Measurements from ENCODE around the gene ZNF300. TPM values are rescaled to one million over a fixed set of nuclear protein-coding genes. Genes with fewer than 3 reads are reported as not detected.

ZNF300 gene
- 1 to 10 TPM; 1.4 to 4.8 (median 3.2) TPM for total RNA-seq

GRCh38 chr5:150904479-150905311, at the start of gene ZNF300:
ZNF300 (minus strand) TSS chr5:150904980; CDS start chr5:150903155, 1,825 bp downstream.
- intact Hi-C loops (cut with DNase I; ENCODE audit: low total_unique reads), result no loop called here
- H3K27ac ChIP-seq, result peak within 1 kb of the TSS; percentile 11 to 68 (median 58)
- peaks cover 0 to 25% (median 12%) of the 10 kb centered on the region in 4 donors for H3K36me3 ChIP-seq
- peaks cover 0 to 5% (median 0%) of the 10 kb centered on the region in 4 donors for H3K4me1 ChIP-seq
- H3K27me3 ChIP-seq, result no peaks in the 10 kb centered on the region
- in situ Hi-C loops (cut with MboI; ENCODE audit: low pct_ligation_motif_present in 1 of 4, low pct_unique_long_range_greater_than_20kb in 1 of 4, low sequenced_read_pairs in 3 of 4), result no loop called here
- TF ChIP-seq EP300 (IDR thresholded peaks at IDR 0.05; ENCODE audit: low read depth) (no peak), POLR2A (IDR thresholded peaks at IDR 0.05) (peak; percentile 16), CTCF (IDR thresholded peaks at IDR 0.05) (no peak), POLR2AphosphoS5 (IDR thresholded peaks at IDR 0.05) (peak in 2 of 3 donors; percentile 27 to 30)
- H3K9me3 ChIP-seq, result peaks cover 40 to 58% of the 10 kb centered on the region in 2 donors
- peak; percentile 79 for DNase-seq
- 20 to 28% methylated on average over 8 to 36 of the region's 36 CpGs for WGBS, 2 donors (ENCODE audit: low coverage in 1 of 2)
- peak within 1 kb of the TSS; percentile 31 to 52 (median 40) for H3K4me3 ChIP-seq

- Histone ChIP-seq H3K9me3 (peaks cover 43 to 58% of the 10 kb centered on the region in 2 donors), H3K36me3 (no peaks in the 10 kb centered on the region), H3K4me1 (no peaks in the 10 kb centered on the region), H3K27ac (no peak overlapping the region), H3K27me3 (no peaks in the 10 kb centered on the region), H3K4me3 (no peak overlapping the region)
- DNase-seq, result no peak
- 51 to 67% methylated on average over 2 of the region's 2 CpGs for WGBS, 2 donors (ENCODE audit: low coverage in 1 of 2)
- in situ Hi-C loops (cut with MboI; ENCODE audit: low pct_ligation_motif_present in 1 of 4, low pct_unique_long_range_greater_than_20kb in 1 of 4, low sequenced_read_pairs in 3 of 4) (no loop called here), intact Hi-C loops (cut with DNase I; ENCODE audit: low total_unique reads) (loop anchor here (1.0 kb wide), 1 partner anchor 49 kb away; no protein-coding TSS in a partner anchor)
- TF ChIP-seq CTCF (IDR thresholded peaks at IDR 0.05) (no peak), POLR2A (IDR thresholded peaks at IDR 0.05) (no peak), EP300 (IDR thresholded peaks at IDR 0.05; ENCODE audit: low read depth) (no peak), POLR2AphosphoS5 (IDR thresholded peaks at IDR 0.05) (no peak)
These were observed 43.8 kb upstream of the ZNF300 start for GRCh38 chr5:150948539-150948938.

GRCh38 chr5:150946351-150946905, 41.6 kb upstream of the ZNF300 start:
- 44 to 94% methylated on average over 3 to 34 of the region's 34 CpGs for WGBS, 2 donors (ENCODE audit: low coverage in 1 of 2)

More at GRCh38 chr5:150946351-150946905, 41.6 kb upstream of the ZNF300 start:
- no peak for TF ChIP-seq EP300 (IDR thresholded peaks at IDR 0.05; ENCODE audit: low read depth)
- peak; percentile 7 to 30 (median 19) for TF ChIP-seq POLR2AphosphoS5 (IDR thresholded peaks at IDR 0.05)
- no peak for TF ChIP-seq CTCF (IDR thresholded peaks at IDR 0.05)
- DNase-seq, result peak; percentile 53
- intact Hi-C loops (cut with DNase I; ENCODE audit: low total_unique reads) (no loop called here), in situ Hi-C loops (cut with MboI; ENCODE audit: low pct_ligation_motif_present in 1 of 4, low pct_unique_long_range_greater_than_20kb in 1 of 4, low sequenced_read_pairs in 3 of 4) (no loop called here)
- H3K4me1 ChIP-seq, result no peaks in the 10 kb centered on the region
- no peaks in the 10 kb centered on the region for H3K27me3 ChIP-seq
- peaks cover 0 to 16% (median 8%) of the 10 kb centered on the region in 4 donors for H3K36me3 ChIP-seq
- peak overlapping the region; percentile 35 to 50 (median 41) for H3K4me3 ChIP-seq
- H3K9me3 ChIP-seq, result peaks cover 40 to 63% of the 10 kb centered on the region in 2 donors
- peak overlapping the region; percentile 66 to 83 (median 78) for H3K27ac ChIP-seq

All from transverse colon (tissue), 4 donors.